ENCODE results near the gene AFG1L.

DNA sequence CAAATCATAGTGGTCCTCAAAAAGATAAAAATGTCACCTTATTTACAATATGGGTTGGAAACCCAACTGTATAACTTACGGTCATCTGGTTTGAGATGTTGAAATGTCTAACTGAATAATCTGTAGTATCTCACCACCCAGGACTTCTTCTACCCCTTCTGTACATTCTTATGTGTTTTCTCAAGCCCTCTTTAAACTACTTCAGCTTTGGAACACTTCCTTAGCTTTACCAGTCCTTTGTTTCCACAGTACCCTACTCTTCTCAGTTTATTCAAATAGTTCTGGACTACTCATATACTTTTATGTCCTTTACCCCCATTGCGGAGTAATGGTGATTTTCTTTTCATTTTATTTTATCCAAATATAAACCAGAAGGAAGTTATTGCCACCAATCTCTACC, 137.3 kb downstream of the AFG1L start:
- TF ChIP-seq, protein P1, sequence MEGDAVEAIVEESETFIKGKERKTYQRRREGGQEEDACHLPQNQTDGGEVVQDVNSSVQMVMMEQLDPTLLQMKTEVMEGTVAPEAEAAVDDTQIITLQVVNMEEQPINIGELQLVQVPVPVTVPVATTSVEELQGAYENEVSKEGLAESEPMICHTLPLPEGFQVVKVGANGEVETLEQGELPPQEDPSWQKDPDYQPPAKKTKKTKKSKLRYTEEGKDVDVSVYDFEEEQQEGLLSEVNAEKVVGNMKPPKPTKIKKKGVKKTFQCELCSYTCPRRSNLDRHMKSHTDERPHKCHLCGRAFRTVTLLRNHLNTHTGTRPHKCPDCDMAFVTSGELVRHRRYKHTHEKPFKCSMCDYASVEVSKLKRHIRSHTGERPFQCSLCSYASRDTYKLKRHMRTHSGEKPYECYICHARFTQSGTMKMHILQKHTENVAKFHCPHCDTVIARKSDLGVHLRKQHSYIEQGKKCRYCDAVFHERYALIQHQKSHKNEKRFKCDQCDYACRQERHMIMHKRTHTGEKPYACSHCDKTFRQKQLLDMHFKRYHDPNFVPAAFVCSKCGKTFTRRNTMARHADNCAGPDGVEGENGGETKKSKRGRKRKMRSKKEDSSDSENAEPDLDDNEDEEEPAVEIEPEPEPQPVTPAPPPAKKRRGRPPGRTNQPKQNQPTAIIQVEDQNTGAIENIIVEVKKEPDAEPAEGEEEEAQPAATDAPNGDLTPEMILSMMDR (conservative IDR thresholded peaks at IDR 0.05; ENCODE audit: low read length): no peak
- no peak for TF ChIP-seq EZH2phosphoT487 (IDR thresholded peaks at IDR 0.05; ENCODE audit: borderline replicate concordance)

Measured in Loucy (cell line).